PC-3 (cell line): ENCODE data around the gene IYD. TPM values are rescaled to one million over a fixed set of nuclear protein-coding genes. Genes with fewer than 3 reads are reported as not detected.

ENCODE experiments used
- ATAC-seq: fragments of 200-7000 bp; cut with Tn5 transposase; 2 replicates; pipeline ENCODE4 v1.9.1; 2020; ENCODE audit warnings: mild to moderate bottlenecking, moderate library complexity
- BruUV-seq: library from RNA; stranded (reverse); fragments of 400-500 nt; replicated peaks from 2 replicates; lab custom pipeline; 2021; lab: Mats Ljungman, UMichigan
- CTCF ChIA-PET: fragments of 300-600 bp; sonication (Branson Sonifier 250); formaldehyde crosslinking; loops from one replicate; lab custom pipeline; 2022; ENCODE audit warnings: antibody characterized with exemption; lab: Charles Lee
- POLR2A ChIA-PET: fragments of 300-600 bp; sonication (Branson Sonifier 250); formaldehyde crosslinking; loops from one replicate; lab custom pipeline; 2022; ENCODE audit warnings: antibody characterized with exemption; ENCODE audit not compliant: unreplicated experiment; lab: Charles Lee
- DNase-seq: peaks from one replicate; pipeline ENCODE4 v3.0.0-alpha.2; 2015
- H2AFZ ChIP-seq: fragments of 300-600 bp; sonication (generic); 2 replicates; pipeline ENCODE4 v1.6.0; 2016; ENCODE audit warnings: antibody characterized with exemption, low read length
- H3F3A ChIP-seq: fragments of 300-600 bp; sonication (generic); one replicate; pipeline ENCODE4 v1.6.0; 2017; ENCODE audit warnings: antibody characterized with exemption, low read length, control low read depth, mild to moderate bottlenecking; ENCODE audit not compliant: unreplicated experiment
- H3K27ac ChIP-seq: fragments of 300-600 bp; sonication (generic); 2 replicates; pipeline ENCODE4 v1.5.1; 2016; ENCODE audit warnings: mild to moderate bottlenecking, low read length
- H3K27me3 ChIP-seq: fragments of 300-600 bp; sonication (generic); 2 replicates; pipeline ENCODE4 v1.6.1; 2016; ENCODE audit warnings: low read length, mixed read lengths
- H3K36me3 ChIP-seq: fragments of 300-600 bp; sonication (generic); 2 replicates; pipeline ENCODE4 v1.6.1; 2016; ENCODE audit warnings: low read depth, mixed run types, low read length, mixed read lengths
- H3K4me1 ChIP-seq: fragments of 300-600 bp; sonication (generic); 2 replicates; pipeline ENCODE4 v1.5.1; 2016; ENCODE audit warnings: low read length; ENCODE audit not compliant: insufficient read depth
- H3K4me2 ChIP-seq: fragments of 300-600 bp; sonication (generic); 2 replicates; pipeline ENCODE4 v1.6.0; 2016; ENCODE audit warnings: low read length
- H3K4me3 ChIP-seq: fragments of 300-600 bp; sonication (generic); 2 replicates; pipeline ENCODE4 v1.5.1; 2016; ENCODE audit warnings: mild to moderate bottlenecking, low read length, mixed read lengths
- H3K79me2 ChIP-seq: fragments of 300-600 bp; sonication (generic); 2 replicates; pipeline ENCODE4 v1.6.1; 2017; ENCODE audit warnings: low read length, mixed read lengths
- H3K9ac ChIP-seq: fragments of 300-600 bp; sonication (generic); 2 replicates; pipeline ENCODE4 v1.6.0; 2016; ENCODE audit warnings: mild to moderate bottlenecking, low read length
- H3K9me2 ChIP-seq: fragments of 300-600 bp; sonication (generic); replicated peaks from 2 replicates; pipeline ENCODE4 v1.6.1; 2016; ENCODE audit warnings: mixed run types, low read length, mixed read lengths
- H3K9me3 ChIP-seq: fragments of 300-600 bp; sonication (generic); 2 replicates; pipeline ENCODE4 v1.6.1; 2016; ENCODE audit warnings: low read length, mixed read lengths
- H4K20me1 ChIP-seq: fragments of 300-600 bp; sonication (generic); 2 replicates; pipeline ENCODE4 v1.6.1; 2016; ENCODE audit warnings: low read length, mixed read lengths
- EZH2 ChIP-seq: fragments of 300-600 bp; sonication (generic); IDR thresholded peaks from one replicate; pipeline ENCODE4 v1.6.1; 2017; ENCODE audit warnings: antibody characterized with exemption, mild to moderate bottlenecking, low read length; ENCODE audit not compliant: unreplicated experiment
- EZH2phosphoT487 ChIP-seq: fragments of 300-600 bp; sonication (generic); IDR thresholded peaks from 2 replicates; pipeline ENCODE4 v1.6.1; 2018; ENCODE audit warnings: mild to moderate bottlenecking, antibody characterized with exemption, low read length, borderline replicate concordance
- intact Hi-C: fragments of 100-400 bp; cut with micrococcal nuclease; formaldehyde crosslinking; loops from 2 replicates; pipeline ENCODE4 v1.9.0; 2023
- total RNA-seq: library from RNA; depleted of rRNA; stranded (reverse); fragments of >200 nt; gene quantifications from 2 replicates; pipeline ENCODE4 v1.2.3, GENCODE V29; 2014
- TF ChIP-seq, protein P1 (sequence below): fragments of 300-600 bp; sonication (generic); conservative IDR thresholded peaks from 2 replicates; pipeline ENCODE4 v1.5.1; 2017; ENCODE audit warnings: antibody characterized with exemption, low read depth, mild to moderate bottlenecking, low read length

Gene IYD
- total RNA-seq, 1 experiment from 2014 or later = 0.04 TPM

DNA sequence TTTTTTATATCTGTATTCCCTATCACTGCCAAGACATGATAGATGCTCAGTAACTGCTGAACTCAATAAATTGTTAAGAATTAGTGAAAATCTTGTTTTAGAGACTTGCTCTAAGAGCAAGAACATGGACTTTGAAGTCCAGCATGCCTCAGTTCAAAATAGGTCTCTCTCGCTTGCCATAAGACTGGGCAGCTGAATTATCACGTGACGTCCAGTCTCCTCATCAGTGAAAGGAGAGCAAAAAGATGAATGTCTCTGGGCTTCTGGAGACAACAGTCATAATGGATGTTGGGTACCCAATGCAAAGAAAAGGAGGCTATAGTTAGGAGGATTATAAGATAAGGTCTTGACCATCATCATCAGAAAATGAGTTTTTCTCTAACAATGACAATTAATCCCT lies 82.1 kb downstream of the IYD start:
- Histone ChIP-seq H3K27me3 (no peaks in the 10 kb centered on the region), H3K36me3 (no peaks in the 10 kb centered on the region), H3K4me2 (no peak overlapping the region), H3K9ac (no peak overlapping the region), H3K27ac (no peak overlapping the region), H3K79me2 (no peaks in the 10 kb centered on the region), H2AFZ (no peak overlapping the region), H3K4me1 (no peaks in the 10 kb centered on the region), H3F3A (no peaks in the 10 kb centered on the region), H3K9me2 (no peaks in the 10 kb centered on the region), H3K4me3 (no peak overlapping the region), H3K9me3 (no peaks in the 10 kb centered on the region), H4K20me1 (no peaks in the 10 kb centered on the region)
- intact Hi-C loops = no loop called here
- no peak for ATAC-seq
- no TSS peak for BruUV-seq
- ChIA-PET POLR2A (no interaction called here), CTCF (no interaction called here)
- TF ChIP-seq, protein P1, sequence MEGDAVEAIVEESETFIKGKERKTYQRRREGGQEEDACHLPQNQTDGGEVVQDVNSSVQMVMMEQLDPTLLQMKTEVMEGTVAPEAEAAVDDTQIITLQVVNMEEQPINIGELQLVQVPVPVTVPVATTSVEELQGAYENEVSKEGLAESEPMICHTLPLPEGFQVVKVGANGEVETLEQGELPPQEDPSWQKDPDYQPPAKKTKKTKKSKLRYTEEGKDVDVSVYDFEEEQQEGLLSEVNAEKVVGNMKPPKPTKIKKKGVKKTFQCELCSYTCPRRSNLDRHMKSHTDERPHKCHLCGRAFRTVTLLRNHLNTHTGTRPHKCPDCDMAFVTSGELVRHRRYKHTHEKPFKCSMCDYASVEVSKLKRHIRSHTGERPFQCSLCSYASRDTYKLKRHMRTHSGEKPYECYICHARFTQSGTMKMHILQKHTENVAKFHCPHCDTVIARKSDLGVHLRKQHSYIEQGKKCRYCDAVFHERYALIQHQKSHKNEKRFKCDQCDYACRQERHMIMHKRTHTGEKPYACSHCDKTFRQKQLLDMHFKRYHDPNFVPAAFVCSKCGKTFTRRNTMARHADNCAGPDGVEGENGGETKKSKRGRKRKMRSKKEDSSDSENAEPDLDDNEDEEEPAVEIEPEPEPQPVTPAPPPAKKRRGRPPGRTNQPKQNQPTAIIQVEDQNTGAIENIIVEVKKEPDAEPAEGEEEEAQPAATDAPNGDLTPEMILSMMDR = no peak
- TF ChIP-seq EZH2 = no peak
- DNase-seq = no peak

DNA sequence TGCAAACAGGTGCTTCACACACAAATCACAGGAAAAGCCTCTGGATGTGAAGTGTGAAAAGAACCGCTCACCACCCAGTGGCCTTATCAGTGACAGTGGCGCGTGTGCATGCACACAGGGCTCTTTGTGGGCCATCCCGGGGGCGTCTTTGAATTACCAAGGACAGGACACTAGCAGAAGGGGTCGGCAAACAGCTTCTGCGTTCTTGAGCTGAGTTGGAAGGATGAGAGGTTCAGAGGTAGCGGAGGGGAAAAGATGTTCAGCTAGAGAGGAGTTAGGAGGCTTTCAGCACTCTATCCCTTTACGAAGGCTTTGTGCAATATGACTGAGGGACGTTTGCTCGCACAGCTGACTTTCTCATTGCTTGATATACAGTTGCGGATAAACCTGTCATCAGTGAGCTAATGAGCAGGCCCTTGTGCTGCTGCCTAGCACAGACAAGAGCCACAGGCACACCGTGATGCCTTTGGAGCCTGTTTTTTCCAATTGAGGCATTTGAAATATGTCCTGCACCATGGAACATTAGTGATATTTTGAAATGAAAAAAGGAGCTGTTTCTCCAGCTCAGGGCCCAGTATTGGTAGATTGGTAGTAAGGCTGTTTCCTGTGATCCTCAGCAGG lies 83.1 kb downstream of the IYD start:
- H3K9me3 ChIP-seq = no peaks in the 10 kb centered on the region
- H3F3A ChIP-seq = no peaks in the 10 kb centered on the region
- H3K27ac ChIP-seq = no peak overlapping the region
- H3K4me1 ChIP-seq = no peaks in the 10 kb centered on the region
- H3K27me3 ChIP-seq = no peaks in the 10 kb centered on the region
- ATAC-seq = no peak
- intact Hi-C loops = no loop called here
- POLR2A ChIA-PET = no interaction called here
- DNase-seq = no peak
- H3K4me2 ChIP-seq = no peak overlapping the region
- H4K20me1 ChIP-seq = no peaks in the 10 kb centered on the region
- no peak for TF ChIP-seq EZH2
- no peaks in the 10 kb centered on the region for H3K79me2 ChIP-seq
- CTCF ChIA-PET = no interaction called here
- no TSS peak for BruUV-seq
- no peak overlapping the region for H3K9ac ChIP-seq
- H3K9me2 ChIP-seq = no peaks in the 10 kb centered on the region
- no peaks in the 10 kb centered on the region for H3K36me3 ChIP-seq
- no peak overlapping the region for H2AFZ ChIP-seq
- no peak overlapping the region for H3K4me3 ChIP-seq

DNA sequence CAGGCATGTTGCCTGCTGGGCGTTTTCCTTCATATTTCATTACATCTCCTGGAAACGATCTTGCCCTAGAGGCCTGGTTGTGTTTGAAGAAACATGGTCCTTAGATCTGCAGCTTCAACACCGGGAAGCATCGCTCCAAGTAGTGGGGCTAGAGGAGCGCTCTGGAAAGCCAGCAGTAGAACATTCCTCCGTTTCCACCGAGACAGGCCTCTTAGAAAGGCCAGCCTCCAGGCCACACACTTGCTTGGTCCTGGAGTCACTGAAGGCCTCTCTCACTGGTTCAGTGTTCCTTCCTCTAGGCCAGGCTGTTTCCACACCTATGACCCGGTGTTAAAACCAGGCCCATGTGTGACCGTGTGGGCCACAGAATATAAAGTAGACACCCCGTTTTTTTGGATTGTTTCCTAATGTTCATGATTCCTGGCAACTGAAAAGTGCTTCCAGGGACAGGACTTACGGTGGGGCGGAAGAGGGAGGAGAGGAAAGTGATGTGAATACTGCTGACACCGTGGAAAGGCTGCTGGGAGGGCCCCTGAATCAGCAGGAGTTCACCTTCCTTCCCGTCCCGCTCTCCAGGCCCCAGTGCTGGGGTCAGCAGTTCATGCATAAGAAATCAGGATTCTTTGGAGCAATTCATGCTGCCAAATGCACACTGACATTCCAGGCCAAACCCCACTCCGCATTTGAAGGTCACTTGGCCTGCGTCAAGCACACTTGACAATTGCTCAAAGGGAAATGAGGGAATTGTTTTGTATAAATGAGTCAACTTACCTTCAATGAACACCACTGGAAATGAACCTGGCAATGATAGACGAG lies 83.8 kb downstream of the IYD start:
- DNase-seq = no peak
- H2AFZ ChIP-seq = no peak overlapping the region
- no peaks in the 10 kb centered on the region for H3K9me3 ChIP-seq
- H3K4me3 ChIP-seq = no peak overlapping the region
- TF ChIP-seq, protein P1 = no peak
- no peak for TF ChIP-seq EZH2
- TF ChIP-seq EZH2phosphoT487 = no peak
- no peak for ATAC-seq
- H3K9ac ChIP-seq = no peak overlapping the region
- H3K9me2 ChIP-seq = no peaks in the 10 kb centered on the region
- no peaks in the 10 kb centered on the region for H3K27me3 ChIP-seq
- no peaks in the 10 kb centered on the region for H3K36me3 ChIP-seq
- no peak overlapping the region for H3K27ac ChIP-seq
- no peaks in the 10 kb centered on the region for H3K79me2 ChIP-seq
- BruUV-seq = no TSS peak
- ChIA-PET CTCF (no interaction called here), POLR2A (no interaction called here)
- H3F3A ChIP-seq = no peaks in the 10 kb centered on the region
- no peaks in the 10 kb centered on the region for H3K4me1 ChIP-seq
- no peaks in the 10 kb centered on the region for H4K20me1 ChIP-seq
- intact Hi-C loops = no loop called here
- H3K4me2 ChIP-seq = no peak overlapping the region
